IMR-90 (cell line): ENCODE measurements around the gene BFSP1. TPM values are rescaled to one million over a fixed set of nuclear protein-coding genes. Genes with fewer than 3 reads are reported as not detected.

Source experiments
- ATAC-seq: fragments of 200-7000 bp; cut with Tn5 transposase; 2 replicates; pipeline ENCODE4 v1.9.1; 2020; ENCODE audit warnings: low read depth, mild to moderate bottlenecking, moderate library complexity
- BruUV-seq: library from RNA; stranded (reverse); fragments of 400-500 nt; replicated peaks from 2 replicates; lab custom pipeline; 2021; lab: Mats Ljungman, UMichigan
- CTCF ChIA-PET: fragments of 300-600 bp; formaldehyde crosslinking; extraction: SDS; loops from one replicate; lab custom pipeline; 2021; ENCODE audit warnings: antibody characterized with exemption; lab: Yijun Ruan, JAX
- POLR2A ChIA-PET: fragments of 300-600 bp; sonication (Branson Sonifier 250); formaldehyde crosslinking; loops from one replicate; lab custom pipeline; 2022; ENCODE audit warnings: antibody characterized with exemption; ENCODE audit not compliant: unreplicated experiment; lab: Charles Lee
- DNase-seq: peaks from one replicate; pipeline ENCODE4 v3.0.0; 2013
- H2AFZ ChIP-seq: replicated peaks from 2 replicates; pipeline ENCODE3; 2013; ENCODE audit warnings: low read length, mild to moderate bottlenecking; ENCODE audit not compliant: poor library complexity
- H2AK5ac ChIP-seq: 2 replicates; pipeline ENCODE4 v1.6.1; 2013; ENCODE audit warnings: low read depth, low read length, inconsistent platforms
- H2AK9ac ChIP-seq: replicated peaks from 2 replicates; pipeline ENCODE3; 2013; ENCODE audit warnings: mild to moderate bottlenecking, low read depth, low read length, moderate library complexity; ENCODE audit not compliant: poor library complexity
- H2BK120ac ChIP-seq: 2 replicates; pipeline ENCODE4 v1.6.1; 2013; ENCODE audit warnings: low read depth, low read length, inconsistent platforms
- H2BK15ac ChIP-seq: 3 replicates; pipeline ENCODE4 v1.6.1; 2013; ENCODE audit warnings: low read depth, low read length, inconsistent platforms
- H2BK20ac ChIP-seq: 2 replicates; pipeline ENCODE4 v1.6.1; 2013; ENCODE audit warnings: low read depth, mild to moderate bottlenecking, inconsistent platforms, low read length, moderate library complexity
- H2BK5ac ChIP-seq: 2 replicates; pipeline ENCODE4 v1.6.1; 2013; ENCODE audit warnings: mild to moderate bottlenecking, low read depth, low read length, inconsistent platforms; ENCODE audit not compliant: poor library complexity, severe bottlenecking
- H3K14ac ChIP-seq: replicated peaks from 2 replicates; pipeline ENCODE4 v1.6.1; 2013; ENCODE audit warnings: low read depth, low read length, inconsistent platforms
- H3K18ac ChIP-seq: 2 replicates; pipeline ENCODE4 v1.6.1; 2013; ENCODE audit warnings: low read depth, low read length, control low read depth
- H3K23ac ChIP-seq: 2 replicates; pipeline ENCODE4 v1.6.1; 2013; ENCODE audit warnings: low read depth, low read length, inconsistent platforms
- H3K27ac ChIP-seq: 2 replicates; pipeline ENCODE4 v1.5.1; 2013; ENCODE audit warnings: mild to moderate bottlenecking, control low read depth, low read length; ENCODE audit not compliant: insufficient read depth
- H3K27me3 ChIP-seq: 2 replicates; pipeline ENCODE4 v1.6.1; 2013; ENCODE audit warnings: low read length; ENCODE audit not compliant: control insufficient read depth, insufficient read depth
- H3K36me3 ChIP-seq: 2 replicates; pipeline ENCODE4 v1.6.1; 2013; ENCODE audit warnings: low read length, mixed read lengths; ENCODE audit not compliant: control insufficient read depth, insufficient read depth
- H3K4ac ChIP-seq: 2 replicates; pipeline ENCODE4 v1.6.1; 2013; ENCODE audit warnings: low read depth, low read length, inconsistent platforms
- H3K4me1 ChIP-seq: 2 replicates; pipeline ENCODE4 v1.6.1; 2013; ENCODE audit warnings: low read length, mixed read lengths; ENCODE audit not compliant: control insufficient read depth, insufficient read depth
- H3K4me2 ChIP-seq: 2 replicates; pipeline ENCODE4 v1.6.1; 2013; ENCODE audit warnings: low read depth, mild to moderate bottlenecking, control low read depth, low read length, moderate library complexity
- H3K4me3 ChIP-seq: 2 replicates; pipeline ENCODE4 v1.5.1; 2013; ENCODE audit warnings: low read depth, mild to moderate bottlenecking, control low read depth, low read length, moderate library complexity; ENCODE audit not compliant: insufficient read depth
- H3K56ac ChIP-seq: 2 replicates; pipeline ENCODE4 v1.6.1; 2013; ENCODE audit warnings: low read length, inconsistent platforms; ENCODE audit not compliant: insufficient read depth; ENCODE audit errors: extremely low read depth
- H3K79me1 ChIP-seq, 2 experiments: 2 replicates each; pipeline ENCODE4 v1.6.1; 2013; ENCODE audit warnings: low read length in 2 of 2, inconsistent platforms in 1 of 2, low read depth in 1 of 2
- H3K9ac ChIP-seq: 2 replicates; pipeline ENCODE4 v1.6.1; 2013; ENCODE audit warnings: low read depth, low read length, control low read depth
- H3K9me1 ChIP-seq: 2 replicates; pipeline ENCODE4 v1.6.1; 2013; ENCODE audit warnings: low read length, inconsistent platforms; ENCODE audit not compliant: insufficient read depth
- H3K9me3 ChIP-seq: 2 replicates; pipeline ENCODE4 v1.6.1; 2013; ENCODE audit warnings: low read length; ENCODE audit not compliant: control insufficient read depth, insufficient read depth
- H4K20me1 ChIP-seq: 2 replicates; pipeline ENCODE4 v1.6.1; 2013; ENCODE audit warnings: low read length, inconsistent platforms; ENCODE audit not compliant: insufficient read depth
- H4K5ac ChIP-seq: 2 replicates; pipeline ENCODE4 v1.6.1; 2013; ENCODE audit warnings: mild to moderate bottlenecking, low read depth, low read length, control low read depth
- H4K8ac ChIP-seq, 2 experiments: 2 replicates each; pipeline ENCODE4 v1.6.1; 2013; ENCODE audit warnings: low read depth in 2 of 2, low read length in 2 of 2, control low read depth in 1 of 2, inconsistent platforms in 1 of 2
- H4K91ac ChIP-seq: 2 replicates; pipeline ENCODE4 v1.6.1; 2013; ENCODE audit warnings: low read depth, low read length, inconsistent platforms; ENCODE audit not compliant: insufficient read depth
- MAFK ChIP-seq: IDR thresholded peaks from 2 replicates; pipeline ENCODE4 v1.6.1; 2012; ENCODE audit warnings: low read depth, low read length, improper control_type of control experiment
- NFE2L2 ChIP-seq: fragments of 150-350 bp; IDR thresholded peaks from 2 replicates; pipeline ENCODE4 v1.6.1; 2016; ENCODE audit warnings: low read depth, mild to moderate bottlenecking, low read length
- WGBS, 2 experiments: methylation state at CpG; one replicate each; pipeline versions ENCODE4 v1.1.5 to v1.1.7; 2013; ENCODE audit warnings: missing lambda C conversion rate in 2 of 2; ENCODE audit not compliant: insufficient read length in 1 of 2; ENCODE audit errors: extremely low coverage in 2 of 2; 5-methylcytosine and 5-hydroxymethylcytosine counted together
- dilution Hi-C: fragments of 300-500 bp; cut with HindIII; formaldehyde crosslinking; loops from one replicate; pipeline ENCODE4 v1.14.3; 2018; ENCODE audit warnings: low sequenced_read_pairs; ENCODE audit not compliant: unreplicated experiment
- in situ Hi-C: fragments of 300-500 bp; cut with MboI; formaldehyde crosslinking; loops from 3 replicates; pipeline ENCODE4 v1.14.3; 2019; ENCODE audit warnings: low sequenced_read_pairs, inconsistent platforms, mixed read lengths
- intact Hi-C: fragments of 100-400 bp; cut with micrococcal nuclease; formaldehyde crosslinking; loops from 2 replicates; pipeline ENCODE4 v1.10.0; 2022
- polyA plus RNA-seq, 3 experiments: library from polyadenylated mRNA; depleted of rRNA; stranded (reverse); fragments of >200 nt; gene quantifications; 2 replicates each; pipeline ENCODE4 v1.2.3, GENCODE V29; 2012; ENCODE audit warnings: low replicate concordance in 1 of 3
- total RNA-seq: library from RNA; depleted of rRNA; stranded (reverse); fragments of >200 nt; gene quantifications from 2 replicates; pipeline ENCODE4 v1.2.3, GENCODE V29; 2012
- TF ChIP-seq, protein P1 (sequence below): fragments of 150-350 bp; IDR thresholded peaks from 2 replicates; pipeline ENCODE4 v1.6.1; 2017; ENCODE audit warnings: mild to moderate bottlenecking, antibody characterized with exemption, low read length, low read depth

Gene BFSP1
- total and polyA plus RNA-seq, 2 of the 4 experiments (the other 2 are of a cell fraction) = 1.1 to 2.0 TPM

DNA sequence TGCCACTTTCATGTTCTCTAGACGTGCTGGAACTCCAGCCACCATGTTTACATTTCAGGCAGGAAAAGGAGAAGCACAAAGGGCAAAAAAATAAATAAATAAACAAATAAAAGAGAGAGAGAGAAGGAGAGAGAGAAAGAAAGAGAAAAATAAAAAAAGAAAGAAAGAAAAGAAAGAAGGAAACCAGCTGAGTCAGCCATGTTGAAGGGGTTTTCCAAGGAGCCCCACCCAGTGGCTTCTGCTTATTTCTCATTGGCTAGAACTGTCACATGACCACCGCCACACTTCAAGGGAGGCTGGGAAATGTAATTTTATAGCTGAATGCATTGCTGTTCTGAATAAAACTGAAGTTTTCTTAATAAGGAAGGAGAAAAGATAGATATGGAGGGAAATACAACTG is 71.1 kb downstream of the BFSP1 start:
- Histone ChIP-seq H2BK20ac (no peak overlapping the region), H3K27ac (no peak overlapping the region), H3K27me3 (peaks cover 4% of the 10 kb centered on the region; the same call in 1 of the 2 replicates), H3K9me3 (no peaks in the 10 kb centered on the region), H3K4me2 (no peak overlapping the region), H3K36me3 (no peaks in the 10 kb centered on the region), H2BK5ac (no peak overlapping the region), H3K4ac (no peak overlapping the region), H3K23ac (no peak overlapping the region), H3K4me3 (no peak overlapping the region), H3K14ac (no peak overlapping the region), H4K8ac (no peak overlapping the region), H2BK120ac (no peak overlapping the region), H3K4me1 (no peaks in the 10 kb centered on the region), H3K56ac (no peak overlapping the region), H4K5ac (no peak overlapping the region), H2BK15ac (no peak overlapping the region), H3K79me1 (no peaks in the 10 kb centered on the region), H4K91ac (no peak overlapping the region), H3K9ac (no peak overlapping the region), H3K18ac (no peak overlapping the region), H3K9me1 (no peaks in the 10 kb centered on the region), H4K20me1 (no peaks in the 10 kb centered on the region), H2AK5ac (no peak overlapping the region), H2AFZ (no peak overlapping the region), H2AK9ac (no peak overlapping the region)
- DNase-seq = no peak
- no peak for ATAC-seq
- dilution Hi-C loops = no loop called here
- TF ChIP-seq NFE2L2 (no peak), MAFK (peak; percentile 52; the same call in 1 of the 2 replicates)
- TF ChIP-seq, protein P1, sequence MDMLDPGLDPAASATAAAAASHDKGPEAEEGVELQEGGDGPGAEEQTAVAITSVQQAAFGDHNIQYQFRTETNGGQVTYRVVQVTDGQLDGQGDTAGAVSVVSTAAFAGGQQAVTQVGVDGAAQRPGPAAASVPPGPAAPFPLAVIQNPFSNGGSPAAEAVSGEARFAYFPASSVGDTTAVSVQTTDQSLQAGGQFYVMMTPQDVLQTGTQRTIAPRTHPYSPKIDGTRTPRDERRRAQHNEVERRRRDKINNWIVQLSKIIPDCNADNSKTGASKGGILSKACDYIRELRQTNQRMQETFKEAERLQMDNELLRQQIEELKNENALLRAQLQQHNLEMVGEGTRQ = 0 out of 2 replicates have a peak, but pooled peaks have one; percentile 42
- BruUV-seq = no TSS peak
- intact Hi-C loops = no loop called here
- ChIA-PET POLR2A (no interaction called here), CTCF (no interaction called here)
- in situ Hi-C loops = no loop called here
- no CpG with 5 or more reads among the region's 2 CpGs for WGBS, 2 experiments
